Measurements from ENCODE around the gene INHBB.

GRCh38 chr2:120347396-120348060 lies 1.6 kb downstream of the INHBB start:
- no peak for TF ChIP-seq CTCF (IDR thresholded peaks at IDR 0.05)
- no peak for TF ChIP-seq POLR2A (IDR thresholded peaks at IDR 0.05)
